ENCODE measurements around the gene P2RX2.

The P2RX2 gene

GRCh38 chr12:132600048-132601032, 18.2 kb upstream of the P2RX2 start:
- DNase-seq: peak in 40 of 42 donors; percentile 22 to 84 (median 62)
- intact Hi-C loops (cut with DNase I): no loop called here

DNA sequence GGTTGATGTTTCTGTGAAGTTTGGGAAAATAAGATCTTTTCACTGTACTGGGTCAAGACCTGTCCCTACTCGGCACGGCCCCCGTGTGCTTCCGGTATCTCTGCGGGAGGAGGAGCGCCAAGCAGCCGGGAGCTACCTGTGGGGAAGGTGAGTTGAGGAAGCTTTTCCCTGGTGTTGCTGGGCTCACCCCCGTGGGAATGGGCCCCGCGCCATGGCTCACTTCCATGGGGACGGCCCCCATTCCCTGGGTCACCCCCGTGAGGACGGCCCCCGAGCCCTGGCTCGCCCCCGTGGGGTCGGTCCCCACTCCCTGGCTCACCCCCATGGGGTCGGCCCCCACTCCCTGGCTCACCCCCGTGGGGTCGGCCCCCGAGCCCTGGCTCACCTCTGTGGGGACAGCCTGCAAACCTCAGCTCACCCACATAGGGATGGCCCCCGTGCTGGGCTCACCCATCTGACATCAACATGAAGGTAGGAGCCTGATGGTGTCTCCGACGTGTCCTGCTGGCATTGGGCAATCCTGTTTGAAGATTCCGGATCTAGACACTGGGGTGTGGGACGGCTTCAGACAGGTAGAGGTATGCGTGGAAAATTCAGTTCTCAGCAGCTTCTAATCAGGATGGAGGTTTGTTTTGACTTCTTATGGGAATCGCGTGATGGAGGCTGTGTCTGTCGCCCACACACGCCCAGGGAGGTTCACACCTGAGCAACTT, 17.2 kb upstream of the P2RX2 start:
- intact Hi-C loops (cut with DNase I): no loop called here
- DNase-seq: no peak

- DNase-seq: no peak
- intact Hi-C loops (cut with DNase I): no loop called here
Observed at GRCh38 chr12:132602572-132603239, 15.9 kb upstream of the P2RX2 start.

DNA sequence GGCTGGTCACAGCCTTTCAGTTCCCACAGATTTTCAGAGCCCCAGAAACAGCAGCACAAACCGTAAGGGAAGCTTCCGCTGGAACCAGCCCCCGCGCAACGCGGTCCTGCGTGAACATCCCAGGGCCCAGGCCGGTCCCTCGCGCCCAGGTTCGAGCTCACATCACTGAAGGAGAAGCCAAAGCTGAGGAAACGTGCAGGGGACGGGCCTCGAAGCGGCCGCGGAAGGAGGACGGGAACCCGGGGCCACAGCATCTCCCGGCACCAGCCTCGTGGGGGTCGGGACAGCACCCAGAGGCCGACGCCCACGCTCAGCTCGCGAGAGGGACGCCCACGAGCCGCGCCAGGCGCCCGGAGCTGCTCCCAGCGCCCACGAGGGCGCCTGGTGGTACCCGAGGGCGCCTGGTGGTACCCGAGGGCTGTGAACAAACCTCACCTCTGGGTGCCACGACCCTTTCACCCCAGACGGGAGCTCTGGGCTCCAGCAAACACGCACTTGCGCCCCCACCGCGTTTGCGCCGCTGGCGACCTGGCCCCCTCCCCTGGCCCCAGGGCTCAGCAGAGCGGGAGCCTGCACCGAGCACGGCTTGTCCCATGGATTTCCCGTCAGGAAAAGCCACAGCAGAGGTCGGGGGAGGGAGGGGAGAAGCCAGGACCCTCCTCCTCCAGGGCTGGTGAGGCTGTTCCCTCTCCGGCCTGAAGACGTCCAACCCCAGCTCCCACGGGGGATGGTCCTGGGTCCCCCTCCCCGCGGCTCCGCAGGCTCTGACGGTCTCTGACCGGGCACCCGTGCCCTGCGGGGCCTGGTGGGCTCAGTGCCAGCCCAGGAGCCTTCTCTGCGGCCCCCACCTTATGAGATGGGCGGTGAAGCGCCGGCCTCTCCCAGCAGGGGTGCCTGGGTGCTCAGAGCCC, 15.1 kb upstream of the P2RX2 start:
- DNase-seq: no peak

GRCh38 chr12:132604151-132604618, 14.4 kb upstream of the P2RX2 start:
- intact Hi-C loops (cut with DNase I): no loop called here
- DNase-seq: no peak

More for the DNA sequence above, 15.1 kb upstream of the P2RX2 start:
- intact Hi-C loops (cut with DNase I): no loop called here

DNA sequence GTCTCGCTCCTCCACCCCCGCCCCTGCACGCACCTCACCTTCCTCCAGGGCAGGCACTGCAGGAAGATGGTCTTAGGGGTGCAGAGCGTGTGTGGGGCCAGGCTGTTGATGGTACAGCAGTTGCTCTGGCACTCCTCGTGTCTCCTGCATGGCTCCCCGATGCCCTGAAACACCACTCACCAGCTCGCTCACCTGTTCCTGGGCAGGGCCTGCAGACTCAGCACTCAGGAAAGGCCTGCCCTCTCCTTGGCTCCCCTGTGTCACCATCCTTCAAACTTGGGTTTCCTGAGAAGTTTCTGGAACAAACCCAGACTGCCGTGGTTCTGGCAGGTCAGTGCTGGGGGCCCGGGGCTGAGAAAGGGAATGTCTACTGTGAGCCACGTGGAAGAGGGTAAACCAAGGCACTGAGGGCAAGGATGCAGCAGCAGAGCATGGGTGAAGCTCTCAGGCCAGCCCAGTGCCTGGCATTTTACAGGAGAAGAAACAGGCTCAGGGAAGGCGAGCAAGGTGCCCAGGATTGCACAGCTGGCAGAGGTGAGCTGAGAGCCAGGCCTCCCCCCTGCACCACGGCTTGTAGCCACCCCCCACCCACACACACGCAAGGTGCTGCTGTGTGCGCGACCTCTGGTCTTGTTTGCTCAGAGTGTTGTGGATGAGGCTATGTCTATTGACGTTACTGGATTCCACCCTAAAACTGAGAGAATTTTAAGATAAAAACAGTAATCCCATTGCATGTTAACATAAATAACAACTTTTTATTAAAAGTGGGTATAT, 13.7 kb upstream of the P2RX2 start:
- DNase-seq: no peak
- intact Hi-C loops (cut with DNase I): no loop called here

DNA sequence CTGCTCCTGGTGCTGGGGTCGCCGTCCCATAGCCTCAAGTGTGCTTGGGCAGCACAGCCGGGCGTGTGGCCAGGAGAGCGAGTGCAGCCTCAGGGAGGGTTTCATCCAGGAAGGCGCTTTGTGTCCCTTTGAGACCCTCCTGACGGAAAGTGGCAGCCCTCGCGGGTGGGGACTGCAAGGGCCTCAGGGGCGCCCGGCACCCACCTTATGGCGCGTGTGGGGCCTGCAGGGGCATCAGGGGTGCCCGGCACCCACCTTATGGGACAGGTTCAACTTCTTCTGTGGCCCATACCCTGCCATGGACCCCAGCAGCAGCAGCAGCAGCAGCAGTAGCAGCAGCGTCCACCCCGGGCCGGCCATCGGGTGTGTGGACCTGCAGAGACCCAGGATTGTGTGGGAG, 12.7 kb upstream of the P2RX2 start:
- intact Hi-C loops (cut with DNase I): no loop called here
- DNase-seq: no peak

GRCh38 chr12:132606466-132606865, 12.1 kb upstream of the P2RX2 start:
- DNase-seq: no peak
- intact Hi-C loops (cut with DNase I): no loop called here

DNA sequence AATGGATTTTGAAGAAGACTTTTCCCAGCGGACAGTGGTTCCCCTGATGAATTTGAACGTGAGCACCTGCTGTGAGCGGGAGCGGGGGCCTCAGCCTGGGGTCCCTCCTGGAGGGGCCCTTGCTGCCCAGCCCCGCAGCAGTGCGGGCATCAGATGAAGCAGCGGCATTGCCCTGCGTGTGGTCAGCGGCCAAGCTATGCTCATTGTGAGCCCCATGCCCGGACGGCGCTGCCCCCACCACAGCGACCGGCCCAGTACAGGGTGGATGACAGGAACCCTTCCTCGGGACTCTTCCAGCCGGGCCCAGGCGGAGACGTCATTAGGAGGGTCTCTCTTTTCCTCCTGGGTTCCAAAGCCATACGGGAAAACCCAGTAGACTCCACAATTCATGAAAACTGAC, 11.6 kb upstream of the P2RX2 start:
- DNase-seq: no peak
- intact Hi-C loops (cut with DNase I): no loop called here

GRCh38 chr12:132608231-132609171, 10.1 kb upstream of the P2RX2 start:
- intact Hi-C loops (cut with DNase I): no loop called here
- DNase-seq: no peak

DNA sequence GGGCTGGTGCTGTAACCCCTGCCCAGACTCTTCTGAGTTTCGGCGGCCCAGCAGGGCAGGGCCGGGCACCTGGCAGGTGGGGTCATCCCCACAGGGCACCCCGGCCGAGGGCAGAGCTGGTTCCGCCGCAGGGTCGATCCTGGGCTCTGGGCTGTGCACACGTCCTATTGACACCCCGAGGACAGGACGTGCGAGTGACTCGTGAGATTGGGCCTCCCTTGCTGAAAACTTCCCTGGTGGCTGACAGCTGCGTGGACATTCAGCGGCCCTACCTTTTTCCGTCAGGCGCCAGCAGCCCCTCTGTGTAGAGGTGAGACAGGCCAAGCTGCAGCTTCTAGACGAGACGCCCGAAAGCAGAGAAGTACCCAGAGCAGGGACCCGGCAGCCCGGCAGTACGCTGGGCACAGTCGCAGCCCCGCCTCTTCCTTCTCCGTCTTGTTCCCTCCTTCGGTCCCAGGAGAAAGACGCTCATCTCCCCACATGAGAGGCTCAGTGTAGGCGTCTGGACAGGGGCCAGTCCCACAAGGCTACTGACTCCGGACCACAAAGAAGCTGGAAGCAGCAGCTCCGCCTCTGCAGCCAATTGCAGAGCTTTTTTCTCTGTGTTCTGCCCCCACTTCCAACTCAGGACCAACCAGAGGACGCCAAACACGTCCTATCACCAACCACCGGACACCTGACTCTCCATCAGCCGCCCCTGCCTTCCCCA, 8.4 kb upstream of the P2RX2 start, which contains the start of gene LRCOL1:
LRCOL1 (minus strand) TSS at position 532 of the 709 bp plus-strand sequence. CDS start 4,331 bp downstream, outside the sequence.
- intact Hi-C loops (cut with DNase I): loop anchor here (5.0 kb wide), 1 partner anchor 193 kb away; no protein-coding TSS in a partner anchor
- DNase-seq: no peak

GRCh38 chr12:132610866-132611602, 7.5 kb upstream of the P2RX2 start:
- no peak for DNase-seq
- intact Hi-C loops (cut with DNase I): loop anchor here (5.0 kb wide), 1 partner anchor 194 kb away; no protein-coding TSS in a partner anchor

GRCh38 chr12:132611620-132612019, 7.0 kb upstream of the P2RX2 start:
- no peak for DNase-seq
- intact Hi-C loops (cut with DNase I): loop anchor here (5.0 kb wide), 1 partner anchor 194 kb away; no protein-coding TSS in a partner anchor

DNA sequence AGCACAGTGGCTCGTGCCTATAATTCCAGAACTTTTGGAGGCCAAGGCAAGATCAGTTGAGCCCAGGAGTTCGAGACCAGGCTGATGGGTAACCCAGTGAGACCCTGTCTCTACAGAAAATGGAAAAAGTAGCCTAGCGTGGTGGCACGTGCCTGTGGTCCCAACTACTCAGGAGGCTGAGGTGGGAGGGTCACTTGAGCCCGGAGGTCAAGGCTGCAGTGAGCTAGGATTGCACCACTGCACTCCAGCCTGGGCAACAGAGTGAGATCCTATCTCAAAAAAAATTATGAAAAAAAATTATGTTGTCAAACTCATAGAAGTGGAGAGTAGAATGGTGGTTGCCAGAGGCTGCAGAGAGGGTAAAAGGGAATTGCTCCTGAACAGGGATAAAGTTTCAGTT, 4.5 kb upstream of the P2RX2 start:
- intact Hi-C loops (cut with DNase I): loop anchor here (5.0 kb wide), 1 partner anchor 197 kb away; no protein-coding TSS in a partner anchor
- DNase-seq: no peak

Measured in head of caudate nucleus (tissue), 42 donors.